Keratinocyte (primary cell): Measurements from ENCODE around the gene FGD4. TPM values are rescaled to one million over a fixed set of nuclear protein-coding genes. Genes with fewer than 3 reads are reported as not detected.
A peak's percentile ranks its signal among the peaks of the same experiment; 100 is the strongest.

Experiments
- DNase-seq: peaks from one replicate; pipeline ENCODE4 v3.0.0-alpha.2; 2011; ENCODE audit warnings: low read depth, missing footprints, low spot score
- FAIRE-seq: peaks from 2 replicates; lab custom pipeline; 2011; peaks lifted over from hg19 to GRCh38; lab: Jason Lieb, UNC
- H2AFZ ChIP-seq: 2 replicates; pipeline ENCODE4 v1.6.0; 2012; ENCODE audit warnings: low read length, control low read depth, inconsistent platforms; ENCODE audit not compliant: control insufficient read depth
- H3K27ac ChIP-seq: 2 replicates; pipeline ENCODE4 v1.5.1; 2011; ENCODE audit warnings: low read length; ENCODE audit not compliant: control insufficient read depth, insufficient read depth
- H3K27me3 ChIP-seq: 3 replicates; pipeline ENCODE4 v1.6.0; 2011; ENCODE audit warnings: low read length; ENCODE audit not compliant: control insufficient read depth, insufficient read depth; ENCODE audit errors: extremely low read depth
- H3K36me3 ChIP-seq, 2 experiments: 2 replicates in 1 of 2; 3 replicates in 1 of 2; pipeline ENCODE4 v1.5.1; 2011; ENCODE audit warnings: low read length in 2 of 2, mild to moderate bottlenecking in 1 of 2; ENCODE audit not compliant: control insufficient read depth in 2 of 2, insufficient read depth in 2 of 2; ENCODE audit errors: extremely low read depth in 1 of 2
- H3K4me1 ChIP-seq: 3 replicates; pipeline ENCODE4 v1.5.1; 2011; ENCODE audit warnings: low read length; ENCODE audit not compliant: control insufficient read depth, insufficient read depth; ENCODE audit errors: extremely low read depth
- H3K4me2 ChIP-seq: 3 replicates; pipeline ENCODE4 v1.6.0; 2011; ENCODE audit warnings: low read depth, low read length; ENCODE audit not compliant: control insufficient read depth, insufficient read depth; ENCODE audit errors: extremely low read depth
- H3K4me3 ChIP-seq, 3 experiments: fragments of 200-600 bp in 1 of 3; sonication (generic) in 1 of 3; 2 replicates in 2 of 3; 3 replicates in 1 of 3; pipeline ENCODE4 v1.5.1; 2011 to 2016; ENCODE audit warnings: low read length in 3 of 3, mild to moderate bottlenecking in 3 of 3, control low read depth in 2 of 3, inconsistent platforms in 1 of 3, low read depth in 1 of 3, mixed read lengths in 1 of 3, mixed run types in 1 of 3, moderate library complexity in 1 of 3; ENCODE audit not compliant: control insufficient read depth in 2 of 3, insufficient read depth in 2 of 3; ENCODE audit errors: extremely low read depth in 1 of 3
- H3K79me2 ChIP-seq: 2 replicates; pipeline ENCODE4 v1.6.0; 2012; ENCODE audit warnings: low read length; ENCODE audit not compliant: control insufficient read depth, insufficient read depth
- H3K9ac ChIP-seq: 3 replicates; pipeline ENCODE4 v1.6.0; 2011; ENCODE audit warnings: low read length; ENCODE audit not compliant: control insufficient read depth, insufficient read depth; ENCODE audit errors: extremely low read depth
- H3K9me1 ChIP-seq: 3 replicates; pipeline ENCODE4 v1.6.0; 2011; ENCODE audit warnings: low read length; ENCODE audit not compliant: control insufficient read depth, insufficient read depth; ENCODE audit errors: extremely low read depth
- H3K9me3 ChIP-seq: 2 replicates; pipeline ENCODE4 v1.5.1; 2012; ENCODE audit warnings: low read depth, low read length; ENCODE audit not compliant: control insufficient read depth
- H4K20me1 ChIP-seq: 3 replicates; pipeline ENCODE4 v1.6.0; 2011; ENCODE audit warnings: low read length; ENCODE audit not compliant: control insufficient read depth, insufficient read depth; ENCODE audit errors: extremely low read depth
- EZH2 ChIP-seq: IDR thresholded peaks from one replicate; pipeline ENCODE4 v1.6.1; 2012; ENCODE audit warnings: inconsistent platforms, mild to moderate bottlenecking, low read length, moderate library complexity
- dilution Hi-C: fragments of 300-500 bp; cut with MboI; formaldehyde crosslinking; loops from one replicate; pipeline ENCODE4 v1.7.0; 2020; ENCODE audit warnings: low sequenced_read_pairs; ENCODE audit not compliant: extremely low pct_ligation_motif_present
- polyA plus RNA-seq, 5 experiments: library from polyadenylated mRNA; depleted of rRNA in 3 of 5; stranded (reverse) in 3 of 5; stranded (forward) in 1 of 5; unstranded in 1 of 5; fragments of >200 nt; gene quantifications; 1 replicate in 1 of 5; 2 replicates in 3 of 5; 3 replicates in 1 of 5; pipeline versions ENCODE4 v1.2.1 to v1.2.3, GENCODE V29; 2011 to 2012; ENCODE audit warnings: missing spikeins in 2 of 5, low read depth in 1 of 5, low replicate concordance in 1 of 5
- TF ChIP-seq, protein P1 (sequence below), 3 experiments: IDR thresholded peaks in 1 of 3; conservative IDR thresholded peaks in 1 of 3; optimal IDR thresholded peaks in 1 of 3; 2 replicates in 2 of 3; 3 replicates in 1 of 3; pipeline versions ENCODE3 to v1.5.1; 2011; ENCODE audit warnings: low read length in 3 of 3, mild to moderate bottlenecking in 3 of 3, moderate library complexity in 2 of 3, control low read depth in 1 of 3, inconsistent platforms in 1 of 3; ENCODE audit not compliant: insufficient read depth in 2 of 3; ENCODE audit errors: extremely low read depth in 1 of 3

The FGD4 gene
- polyA plus RNA-seq, 1 donor (not counting 4 experiments of a cell fraction or from before 2014, with no cell fraction given), result 10.5 TPM

DNA sequence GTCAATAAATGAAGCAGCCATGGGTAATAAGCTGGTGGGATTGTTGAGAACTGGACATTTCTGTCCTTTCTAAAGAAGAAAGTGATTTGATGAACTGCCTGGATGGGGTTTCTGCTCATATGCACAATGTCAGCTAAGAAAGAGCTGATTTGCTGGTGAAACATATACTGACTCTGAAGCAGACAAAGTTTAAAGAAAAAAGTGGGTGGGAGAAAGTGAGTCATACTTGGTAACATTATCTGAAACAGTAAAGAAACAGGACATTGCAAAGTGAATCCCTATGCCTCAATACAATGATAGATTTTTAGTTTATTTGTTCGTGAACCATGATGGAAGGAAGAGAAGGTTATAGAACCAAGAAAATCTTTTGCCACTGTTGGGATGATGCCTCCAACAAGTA lies 184.2 kb downstream of the FGD4 start:
- TF ChIP-seq, protein P1, sequence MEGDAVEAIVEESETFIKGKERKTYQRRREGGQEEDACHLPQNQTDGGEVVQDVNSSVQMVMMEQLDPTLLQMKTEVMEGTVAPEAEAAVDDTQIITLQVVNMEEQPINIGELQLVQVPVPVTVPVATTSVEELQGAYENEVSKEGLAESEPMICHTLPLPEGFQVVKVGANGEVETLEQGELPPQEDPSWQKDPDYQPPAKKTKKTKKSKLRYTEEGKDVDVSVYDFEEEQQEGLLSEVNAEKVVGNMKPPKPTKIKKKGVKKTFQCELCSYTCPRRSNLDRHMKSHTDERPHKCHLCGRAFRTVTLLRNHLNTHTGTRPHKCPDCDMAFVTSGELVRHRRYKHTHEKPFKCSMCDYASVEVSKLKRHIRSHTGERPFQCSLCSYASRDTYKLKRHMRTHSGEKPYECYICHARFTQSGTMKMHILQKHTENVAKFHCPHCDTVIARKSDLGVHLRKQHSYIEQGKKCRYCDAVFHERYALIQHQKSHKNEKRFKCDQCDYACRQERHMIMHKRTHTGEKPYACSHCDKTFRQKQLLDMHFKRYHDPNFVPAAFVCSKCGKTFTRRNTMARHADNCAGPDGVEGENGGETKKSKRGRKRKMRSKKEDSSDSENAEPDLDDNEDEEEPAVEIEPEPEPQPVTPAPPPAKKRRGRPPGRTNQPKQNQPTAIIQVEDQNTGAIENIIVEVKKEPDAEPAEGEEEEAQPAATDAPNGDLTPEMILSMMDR (optimal IDR thresholded peaks at IDR 0.05 in 1 of 3, IDR thresholded peaks at IDR 0.05 in 1 of 3, conservative IDR thresholded peaks at IDR 0.05 in 1 of 3; ENCODE audit: extremely low read depth in 1 of 3, insufficient read depth in 2 of 3, low read length in 3 of 3), result no peak
- TF ChIP-seq EZH2, result no peak

DNA sequence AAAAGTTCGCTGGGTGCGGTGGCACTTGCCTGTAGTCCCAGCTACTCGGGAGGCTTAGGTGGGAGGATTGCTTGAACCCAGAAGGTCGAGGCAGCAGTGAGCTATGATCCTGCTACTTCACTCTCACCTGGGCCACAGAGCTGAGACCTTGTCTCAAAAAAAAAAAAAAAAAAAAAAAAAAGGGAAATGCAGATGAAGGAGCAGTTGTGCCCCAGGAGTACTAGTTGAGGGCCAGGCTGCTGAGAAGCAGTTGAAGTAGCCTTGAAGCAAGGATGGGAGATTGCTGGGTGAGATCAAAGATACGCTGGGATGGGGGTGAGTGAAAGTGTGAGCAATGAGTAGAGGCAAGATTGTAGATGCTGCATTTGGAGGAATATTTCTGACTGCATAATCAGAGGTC lies 186.3 kb downstream of the FGD4 start:
- H3K36me3 ChIP-seq, result peaks cover 10 to 16% of the 10 kb centered on the region in 2 experiments
- no peak for FAIRE-seq
- no peak overlapping the region for H3K4me2 ChIP-seq

More for the DNA sequence above, 184.2 kb downstream of the FGD4 start:
- FAIRE-seq, result peak; percentile 13
- DNase-seq, result no peak
- dilution Hi-C loops, result no loop called here
- Histone ChIP-seq H3K4me3 (no peak overlapping the region), H3K27me3 (no peaks in the 10 kb centered on the region), H3K9me1 (no peaks in the 10 kb centered on the region), H3K4me2 (no peak overlapping the region), H3K9ac (no peak overlapping the region), H3K27ac (no peak overlapping the region), H3K9me3 (no peaks in the 10 kb centered on the region), H3K79me2 (no peaks in the 10 kb centered on the region), H3K36me3 (peaks cover 10 to 19% of the 10 kb centered on the region in 2 experiments), H4K20me1 (no peaks in the 10 kb centered on the region), H2AFZ (no peak overlapping the region), H3K4me1 (peaks cover 20% of the 10 kb centered on the region)

More for the DNA sequence above, 186.3 kb downstream of the FGD4 start:
- TF ChIP-seq EZH2, result no peak
- TF ChIP-seq, protein P1 (optimal IDR thresholded peaks at IDR 0.05 in 1 of 3, IDR thresholded peaks at IDR 0.05 in 1 of 3, conservative IDR thresholded peaks at IDR 0.05 in 1 of 3; ENCODE audit: extremely low read depth in 1 of 3, insufficient read depth in 2 of 3, low read length in 3 of 3), result no peak
- dilution Hi-C loops, result no loop called here
- Histone ChIP-seq H4K20me1 (no peaks in the 10 kb centered on the region), H3K9me3 (no peaks in the 10 kb centered on the region), H3K27ac (peak overlapping the region; percentile 59), H3K9ac (no peak overlapping the region), H3K79me2 (no peaks in the 10 kb centered on the region), H3K9me1 (no peaks in the 10 kb centered on the region), H3K27me3 (no peaks in the 10 kb centered on the region), H2AFZ (no peak overlapping the region), H3K4me3 (no peak overlapping the region), H3K4me1 (peaks cover 20% of the 10 kb centered on the region)
- DNase-seq, result no peak
